Activated CD4-positive, alpha-beta T cell treated with anti-CD3 and anti-CD28 coated beads, Interleukin-2, amount 10 ng/mL, durations not matched to agents 7 days and 5 days (primary cell): ENCODE data around the gene BRD9. TPM values are rescaled to one million over a fixed set of nuclear protein-coding genes. Genes with fewer than 3 reads are reported as not detected.
"Not testable (repeated sequence)": the region's sequence is repeated elsewhere in the genome, so short reads cannot be mapped to it uniquely, and the experiment has no call there.

Source experiments
- CTCF ChIA-PET: fragments of 350-600 bp; sonication (Branson Sonifier 250); formaldehyde crosslinking; loops from one replicate; lab custom pipeline; 2021; ENCODE audit warnings: antibody characterized with exemption; lab: Charles Lee
- POLR2A ChIA-PET: fragments of 350-600 bp; sonication (Branson Sonifier 250); formaldehyde crosslinking; loops from one replicate; lab custom pipeline; 2021; ENCODE audit warnings: antibody characterized with exemption; lab: Charles Lee
- DNase-seq: peaks from one replicate; pipeline ENCODE4 v3.0.0-alpha.2; 2020
- H3K27ac Mint-ChIP-seq: one replicate; pipeline ENCODE4 v1.8.0; 2021; ENCODE audit warnings: mild to moderate bottlenecking, moderate library complexity, mixed read lengths
- H3K27me3 Mint-ChIP-seq: one replicate; pipeline ENCODE4 v1.8.0; 2021; ENCODE audit warnings: mixed read lengths
- H3K36me3 Mint-ChIP-seq: one replicate; pipeline ENCODE4 v1.8.0; 2021; ENCODE audit warnings: low read depth, mixed read lengths
- H3K4me1 Mint-ChIP-seq: one replicate; pipeline ENCODE4 v1.8.0; 2021; ENCODE audit warnings: mixed read lengths
- H3K4me3 Mint-ChIP-seq: one replicate; pipeline ENCODE4 v1.8.0; 2021; ENCODE audit warnings: mild to moderate bottlenecking, moderate library complexity, mixed read lengths
- H3K9me3 Mint-ChIP-seq: one replicate; pipeline ENCODE4 v1.8.0; 2021; ENCODE audit warnings: mixed read lengths
- total RNA-seq, 2 experiments: library from RNA; stranded (reverse); gene quantifications; one replicate each; pipeline ENCODE4 v1.2.3, GENCODE V29; 2021

Gene BRD9
- total RNA-seq, 2 experiments from 2014 or later: 52.7 to 59.1 TPM

GRCh38 chr5:846602-847091 lies 46.0 kb downstream of the BRD9 start:
- H3K4me3 Mint-ChIP-seq, CTCF ChIA-PET, H3K27ac Mint-ChIP-seq, H3K4me1 Mint-ChIP-seq, H3K9me3 Mint-ChIP-seq, POLR2A ChIA-PET, H3K27me3 Mint-ChIP-seq, DNase-seq, H3K36me3 Mint-ChIP-seq: not testable (repeated sequence)

DNA sequence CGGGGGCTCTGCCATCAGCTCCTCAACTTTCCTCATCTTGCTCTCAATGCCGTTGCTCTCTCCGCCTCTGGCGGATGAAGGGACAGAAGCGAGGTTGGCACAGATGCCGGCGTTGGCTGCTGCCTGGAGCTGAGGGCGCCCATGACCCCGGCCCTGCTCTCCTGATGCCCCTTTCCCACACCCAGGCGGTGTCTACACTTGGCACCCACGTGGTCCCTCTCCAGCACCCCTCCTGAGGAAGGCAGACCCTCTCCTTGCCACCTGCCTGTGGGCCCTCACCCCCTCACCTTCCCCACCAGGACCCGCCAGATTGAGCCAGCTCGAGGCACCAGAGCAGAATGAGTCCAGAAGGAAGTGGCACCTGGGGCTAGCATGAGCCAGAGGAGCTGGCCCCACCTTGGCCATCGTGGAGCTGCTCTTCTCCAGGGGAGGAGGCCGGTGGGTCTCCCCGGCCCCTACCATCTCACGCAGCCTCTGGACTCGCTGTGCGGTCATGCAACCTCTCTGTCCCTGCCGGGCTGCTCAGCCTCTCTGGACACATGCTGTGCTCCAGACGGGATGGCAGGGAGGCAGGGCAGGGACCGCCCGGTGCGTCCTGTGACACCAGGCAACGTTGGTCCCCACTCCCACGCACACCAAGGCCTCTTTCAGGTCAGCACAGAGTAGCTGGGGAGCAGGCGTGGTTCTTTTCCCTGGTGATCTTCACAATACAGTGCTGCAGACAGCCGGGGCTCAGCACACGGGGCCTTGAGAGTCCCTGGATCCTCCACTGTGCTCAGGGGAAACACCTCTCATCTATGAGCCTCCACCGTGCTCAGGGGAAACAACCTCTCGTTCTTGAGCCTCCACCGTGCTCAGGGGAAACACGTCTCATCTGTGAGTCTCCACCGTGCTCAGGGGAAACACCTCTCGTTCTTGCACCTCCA lies 46.7 kb downstream of the BRD9 start:
- H3K4me3 Mint-ChIP-seq: not testable (repeated sequence)

DNA sequence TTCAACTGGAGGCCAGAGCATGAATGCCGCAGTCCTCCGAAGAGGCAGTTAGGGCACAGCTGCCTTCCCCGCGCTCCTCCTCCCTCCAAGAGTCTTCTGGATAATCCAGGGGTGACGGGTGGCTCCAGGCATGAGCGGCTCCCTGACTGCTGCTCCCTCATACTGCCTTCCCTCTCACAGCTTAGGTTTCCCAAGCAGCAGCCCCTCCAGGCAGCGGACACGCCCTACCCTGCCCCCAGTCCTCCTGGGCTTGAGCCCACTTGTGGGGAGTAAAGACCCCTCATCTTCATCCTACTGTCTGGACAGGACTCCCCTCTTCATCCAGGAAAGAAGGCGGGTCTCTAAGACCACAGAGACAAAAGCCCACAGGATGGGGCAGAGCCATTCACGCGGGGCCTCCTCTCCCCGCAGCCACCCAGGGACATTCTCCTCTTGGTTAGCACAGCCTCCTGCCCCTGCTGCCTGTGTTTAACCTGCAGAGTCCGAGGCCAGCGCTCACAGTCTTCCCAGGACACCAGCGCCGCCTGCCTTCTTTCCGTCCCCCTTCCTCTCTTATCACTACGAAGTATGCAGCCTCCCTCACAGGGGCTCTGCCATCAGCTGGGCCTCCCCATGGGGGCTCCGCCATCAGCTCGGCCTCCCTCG lies 47.4 kb downstream of the BRD9 start:
- H3K9me3 Mint-ChIP-seq, H3K27ac Mint-ChIP-seq, H3K4me3 Mint-ChIP-seq: not testable (repeated sequence)

More for the DNA sequence above, 46.7 kb downstream of the BRD9 start:
- DNase-seq, H3K27ac Mint-ChIP-seq, H3K27me3 Mint-ChIP-seq, POLR2A ChIA-PET, H3K9me3 Mint-ChIP-seq, CTCF ChIA-PET, H3K36me3 Mint-ChIP-seq, H3K4me1 Mint-ChIP-seq: not testable (repeated sequence)

DNA sequence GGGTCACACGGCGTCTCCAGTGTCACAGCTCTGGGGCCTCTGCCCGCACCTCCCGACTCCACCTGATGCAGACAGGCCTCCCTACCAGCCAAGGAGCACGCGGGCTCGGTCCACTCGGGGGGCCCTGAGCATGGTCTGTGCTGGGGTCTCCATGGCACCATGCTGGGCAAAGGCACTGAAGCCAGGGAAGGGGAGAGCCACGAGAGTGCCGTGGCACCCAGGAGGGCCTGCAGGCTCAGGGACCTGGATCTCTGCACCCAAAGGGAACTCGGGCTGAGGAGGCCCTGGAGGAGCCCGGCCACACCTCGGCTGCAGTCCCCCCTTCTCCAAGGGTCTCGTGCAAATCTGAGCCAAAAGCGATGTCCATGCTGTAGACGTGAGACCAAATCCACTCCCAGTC lies 48.2 kb downstream of the BRD9 start:
- H3K4me1 Mint-ChIP-seq, DNase-seq, H3K9me3 Mint-ChIP-seq, H3K36me3 Mint-ChIP-seq, H3K27ac Mint-ChIP-seq, H3K4me3 Mint-ChIP-seq, H3K27me3 Mint-ChIP-seq, CTCF ChIA-PET, POLR2A ChIA-PET: not testable (repeated sequence)

More for the DNA sequence above, 47.4 kb downstream of the BRD9 start:
- H3K36me3 Mint-ChIP-seq, H3K4me1 Mint-ChIP-seq, CTCF ChIA-PET, DNase-seq, H3K27me3 Mint-ChIP-seq, POLR2A ChIA-PET: not testable (repeated sequence)

GRCh38 chr5:843926-844325 lies 48.7 kb downstream of the BRD9 start:
- H3K27me3 Mint-ChIP-seq, H3K9me3 Mint-ChIP-seq, CTCF ChIA-PET, H3K27ac Mint-ChIP-seq, H3K4me1 Mint-ChIP-seq, H3K36me3 Mint-ChIP-seq, H3K4me3 Mint-ChIP-seq, DNase-seq, POLR2A ChIA-PET: not testable (repeated sequence)

DNA sequence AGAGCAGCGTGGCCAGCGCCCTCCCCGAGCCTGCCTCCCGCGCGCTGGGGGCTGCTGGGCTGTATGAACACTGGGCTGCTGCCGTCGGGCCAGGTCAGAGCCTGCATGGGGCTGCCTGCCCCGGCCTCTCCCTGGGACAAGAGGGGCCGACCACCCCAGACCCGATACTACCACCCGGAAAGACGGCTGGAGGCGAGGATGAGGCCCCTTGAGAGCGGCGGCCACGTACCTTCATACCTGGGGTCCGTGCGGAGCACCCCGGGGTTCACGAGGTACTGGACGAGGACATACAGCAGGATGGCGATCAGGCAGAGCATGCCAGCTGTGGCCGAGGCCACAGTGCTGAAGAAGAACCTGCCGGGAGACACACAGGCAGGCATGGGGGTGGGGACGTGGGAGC lies 49.2 kb downstream of the BRD9 start:
- H3K4me3 Mint-ChIP-seq, H3K27ac Mint-ChIP-seq, H3K9me3 Mint-ChIP-seq, DNase-seq, H3K4me1 Mint-ChIP-seq, H3K36me3 Mint-ChIP-seq, H3K27me3 Mint-ChIP-seq, CTCF ChIA-PET, POLR2A ChIA-PET: not testable (repeated sequence)

GRCh38 chr5:842402-843221 lies 50.0 kb downstream of the BRD9 start:
- H3K27ac Mint-ChIP-seq, H3K27me3 Mint-ChIP-seq, CTCF ChIA-PET, H3K4me1 Mint-ChIP-seq, DNase-seq, H3K4me3 Mint-ChIP-seq, H3K36me3 Mint-ChIP-seq, H3K9me3 Mint-ChIP-seq, POLR2A ChIA-PET: not testable (repeated sequence)

GRCh38 chr5:841531-842401 lies 50.8 kb downstream of the BRD9 start:
- H3K36me3 Mint-ChIP-seq, POLR2A ChIA-PET, H3K27ac Mint-ChIP-seq, DNase-seq, H3K4me1 Mint-ChIP-seq, CTCF ChIA-PET, H3K4me3 Mint-ChIP-seq, H3K9me3 Mint-ChIP-seq, H3K27me3 Mint-ChIP-seq: not testable (repeated sequence)

GRCh38 chr5:840974-841435 lies 51.6 kb downstream of the BRD9 start:
- DNase-seq, H3K27ac Mint-ChIP-seq, H3K27me3 Mint-ChIP-seq, H3K4me1 Mint-ChIP-seq, H3K9me3 Mint-ChIP-seq, CTCF ChIA-PET, H3K4me3 Mint-ChIP-seq, H3K36me3 Mint-ChIP-seq, POLR2A ChIA-PET: not testable (repeated sequence)

DNA sequence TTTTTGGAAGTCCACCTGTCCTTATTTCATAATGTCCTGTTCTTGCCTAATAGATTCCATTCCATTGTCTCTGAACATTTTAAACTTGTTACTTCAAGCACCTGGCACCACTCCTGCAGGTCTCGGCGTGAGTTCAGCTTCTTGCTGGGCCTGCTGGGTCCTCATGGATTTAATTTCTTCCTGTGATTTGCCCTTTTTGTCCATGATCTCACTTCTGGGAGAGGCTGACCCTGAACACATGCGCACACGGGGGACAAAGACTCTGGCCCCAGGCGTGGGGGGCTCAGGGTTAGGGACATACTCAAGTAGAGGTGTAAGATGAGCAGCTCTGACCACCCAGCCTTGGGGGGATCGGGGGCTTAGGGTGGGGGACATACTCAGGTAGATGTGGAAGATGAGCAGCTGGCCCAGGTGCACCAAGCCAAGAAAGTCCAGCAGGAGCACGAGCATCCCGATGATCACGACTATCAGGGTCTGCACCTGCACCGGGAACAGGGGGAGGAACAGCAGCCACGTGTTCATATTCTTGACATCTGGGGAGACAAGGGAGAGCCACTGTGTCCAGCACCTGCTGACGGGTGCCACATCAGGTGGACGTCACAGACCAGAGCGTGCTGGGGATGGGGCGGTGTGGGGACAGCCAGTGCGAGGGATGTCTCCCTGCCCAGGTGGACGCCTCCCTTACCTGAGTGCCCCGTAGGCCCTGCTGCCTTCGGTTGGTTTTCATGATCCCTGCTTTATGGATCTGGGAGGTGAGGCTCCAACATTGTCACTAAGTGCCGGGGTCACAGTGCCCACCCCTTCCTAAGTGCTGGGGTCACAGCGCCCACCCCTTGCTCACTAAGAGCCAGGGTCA lies 52.3 kb downstream of the BRD9 start:
- H3K4me3 Mint-ChIP-seq, DNase-seq, H3K9me3 Mint-ChIP-seq, CTCF ChIA-PET, H3K36me3 Mint-ChIP-seq, POLR2A ChIA-PET, H3K4me1 Mint-ChIP-seq, H3K27me3 Mint-ChIP-seq, H3K27ac Mint-ChIP-seq: not testable (repeated sequence)

DNA sequence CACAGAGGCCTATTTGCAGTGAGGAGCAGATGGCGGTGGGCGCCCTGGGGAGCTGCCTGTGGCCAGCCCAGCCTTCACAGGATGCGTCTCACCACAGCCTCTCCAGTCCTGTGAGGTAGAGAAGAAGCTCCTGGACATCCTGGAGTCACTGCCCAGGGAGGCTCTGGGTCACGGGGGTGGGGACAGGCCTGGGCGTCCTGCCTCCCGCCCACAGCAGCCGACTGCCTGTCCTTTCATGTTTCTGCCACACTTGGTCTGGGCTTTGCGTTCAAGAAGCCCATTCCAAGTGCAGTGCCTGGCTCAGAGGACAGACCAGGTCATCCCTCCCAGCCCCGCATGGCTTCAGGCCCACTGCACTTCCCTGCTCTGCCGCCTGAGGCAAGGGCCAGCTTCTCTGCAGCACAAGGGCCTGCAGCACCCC lies 54.2 kb downstream of the BRD9 start:
- DNase-seq, H3K27ac Mint-ChIP-seq, H3K4me1 Mint-ChIP-seq, H3K4me3 Mint-ChIP-seq, POLR2A ChIA-PET, H3K27me3 Mint-ChIP-seq, H3K9me3 Mint-ChIP-seq, H3K36me3 Mint-ChIP-seq, CTCF ChIA-PET: not testable (repeated sequence)
